HG03064 (cell line): ENCODE results near the gene STEAP3.

Experiments used
- ATAC-seq: cut with Tn5 transposase; IDR thresholded peaks from one replicate; pipeline ENCODE4 v1.9.1; 2021; ENCODE audit warnings: low read depth; ENCODE audit not compliant: unreplicated experiment

STEAP3 gene

DNA sequence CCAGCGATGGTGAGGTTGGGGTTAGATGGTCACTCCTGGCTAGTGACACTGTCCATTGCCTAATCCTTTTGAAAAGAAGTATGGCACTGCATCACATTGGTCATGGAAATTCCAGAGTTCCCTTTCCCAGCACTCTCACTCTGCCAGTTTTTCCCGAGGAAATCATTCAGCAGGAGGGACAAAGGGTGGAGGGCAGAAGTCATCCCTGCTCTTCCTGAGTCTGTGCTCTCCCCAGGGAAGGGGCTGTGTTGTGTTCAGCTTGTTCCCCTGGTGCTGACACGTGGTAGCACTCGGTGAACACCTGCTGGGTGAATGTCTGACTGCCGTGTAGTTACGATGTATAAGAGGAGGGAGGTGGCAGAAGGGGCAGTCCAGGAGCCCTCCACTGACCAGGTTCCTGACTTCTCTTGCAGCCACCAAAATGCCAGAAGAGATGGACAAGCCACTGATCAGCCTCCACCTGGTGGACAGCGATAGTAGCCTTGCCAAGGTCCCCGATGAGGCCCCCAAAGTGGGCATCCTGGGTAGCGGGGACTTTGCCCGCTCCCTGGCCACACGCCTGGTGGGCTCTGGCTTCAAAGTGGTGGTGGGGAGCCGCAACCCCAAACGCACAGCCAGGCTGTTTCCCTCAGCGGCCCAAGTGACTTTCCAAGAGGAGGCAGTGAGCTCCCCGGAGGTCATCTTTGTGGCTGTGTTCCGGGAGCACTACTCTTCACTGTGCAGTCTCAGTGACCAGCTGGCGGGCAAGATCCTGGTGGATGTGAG, 21.6 kb downstream of the STEAP3 start:
- no peak for ATAC-seq

DNA sequence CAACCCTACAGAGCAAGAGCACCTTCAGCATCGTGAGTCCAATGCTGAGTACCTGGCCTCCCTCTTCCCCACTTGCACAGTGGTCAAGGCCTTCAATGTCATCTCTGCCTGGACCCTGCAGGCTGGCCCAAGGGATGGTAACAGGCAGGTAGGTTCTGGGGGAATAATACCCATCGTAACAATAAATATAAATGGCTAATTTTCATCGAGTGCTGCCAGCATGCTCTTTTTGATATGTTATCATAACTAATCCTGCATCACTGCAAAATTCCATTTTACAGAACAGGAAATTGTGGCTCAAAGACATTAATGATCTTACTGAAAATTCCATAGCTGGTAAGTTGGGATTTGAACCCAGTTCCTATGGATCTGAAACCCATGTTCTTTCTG, 22.2 kb downstream of the STEAP3 start:
- no peak for ATAC-seq

DNA sequence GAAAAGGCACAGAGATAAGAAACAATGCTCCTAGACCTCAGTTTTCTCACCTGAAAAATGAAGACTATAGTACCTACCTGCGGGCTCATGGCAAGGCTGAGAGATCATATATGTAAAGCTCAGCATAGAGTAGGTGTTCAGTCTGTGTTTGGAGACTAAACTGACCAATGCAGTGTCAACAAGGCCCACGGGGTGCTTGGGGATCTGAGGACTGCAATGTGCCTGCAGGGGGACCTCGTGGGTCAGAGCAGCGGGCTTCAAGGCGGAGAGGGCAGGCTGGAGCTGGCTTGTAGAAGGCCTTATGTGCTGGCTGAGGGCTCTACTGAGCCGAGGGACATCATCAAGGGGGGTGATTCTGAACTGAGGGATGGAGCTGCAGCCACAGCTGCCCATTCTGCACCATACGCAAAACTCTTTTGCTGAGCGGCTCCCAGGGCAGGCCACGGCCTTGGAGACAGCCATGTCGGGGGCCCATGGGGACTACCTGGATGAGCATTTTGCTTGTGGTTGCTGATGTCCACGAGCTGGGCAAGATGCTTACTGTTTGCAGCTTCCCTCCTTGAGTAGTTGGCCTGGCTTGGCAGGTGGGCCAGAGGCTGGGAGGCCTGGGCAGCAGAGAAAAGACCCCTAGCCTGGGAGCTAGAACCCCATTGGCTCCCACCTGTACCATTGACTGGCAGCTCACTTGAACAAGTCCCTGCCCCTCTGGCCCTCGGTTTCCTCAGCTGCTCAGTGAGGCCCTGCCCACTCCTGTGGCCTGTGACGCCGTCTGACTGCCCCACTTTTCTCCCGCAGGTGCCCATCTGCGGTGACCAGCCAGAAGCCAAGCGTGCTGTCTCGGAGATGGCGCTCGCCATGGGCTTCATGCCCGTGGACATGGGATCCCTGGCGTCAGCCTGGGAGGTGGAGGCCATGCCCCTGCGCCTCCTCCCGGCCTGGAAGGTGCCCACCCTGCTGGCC, 23.5 kb downstream of the STEAP3 start:
- ATAC-seq = no peak

DNA sequence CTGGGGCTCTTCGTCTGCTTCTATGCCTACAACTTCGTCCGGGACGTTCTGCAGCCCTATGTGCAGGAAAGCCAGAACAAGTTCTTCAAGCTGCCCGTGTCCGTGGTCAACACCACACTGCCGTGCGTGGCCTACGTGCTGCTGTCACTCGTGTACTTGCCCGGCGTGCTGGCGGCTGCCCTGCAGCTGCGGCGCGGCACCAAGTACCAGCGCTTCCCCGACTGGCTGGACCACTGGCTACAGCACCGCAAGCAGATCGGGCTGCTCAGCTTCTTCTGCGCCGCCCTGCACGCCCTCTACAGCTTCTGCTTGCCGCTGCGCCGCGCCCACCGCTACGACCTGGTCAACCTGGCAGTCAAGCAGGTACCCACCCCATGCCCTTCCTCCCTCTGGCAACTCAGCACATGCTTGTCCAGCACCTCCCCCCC, 24.2 kb downstream of the STEAP3 start:
- no peak for ATAC-seq

- no peak for ATAC-seq
Observed at GRCh38 chr2:119248311-119248710, 24.7 kb downstream of the STEAP3 start.

GRCh38 chr2:119248751-119249150, 25.1 kb downstream of the STEAP3 start:
- no peak for ATAC-seq

DNA sequence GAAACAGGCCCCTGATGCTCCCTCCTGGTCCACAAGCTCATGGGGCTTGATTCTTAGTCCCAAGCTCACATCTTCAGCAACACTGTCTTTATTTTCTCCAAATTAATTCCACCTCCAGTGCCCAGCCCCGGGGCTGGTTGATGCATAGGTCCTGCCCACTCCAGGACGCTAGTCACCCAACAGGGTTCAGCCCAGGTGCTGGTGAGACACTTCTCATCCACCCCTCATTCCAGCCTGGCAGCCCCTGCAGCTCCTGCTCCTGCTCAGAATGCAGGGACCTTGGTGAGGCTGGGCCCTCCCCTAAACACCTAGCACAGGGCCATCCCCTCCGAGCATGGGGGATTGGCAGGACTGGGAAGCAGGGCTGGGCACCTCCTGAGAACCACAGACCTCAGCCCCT, 25.7 kb downstream of the STEAP3 start:
- no peak for ATAC-seq

DNA sequence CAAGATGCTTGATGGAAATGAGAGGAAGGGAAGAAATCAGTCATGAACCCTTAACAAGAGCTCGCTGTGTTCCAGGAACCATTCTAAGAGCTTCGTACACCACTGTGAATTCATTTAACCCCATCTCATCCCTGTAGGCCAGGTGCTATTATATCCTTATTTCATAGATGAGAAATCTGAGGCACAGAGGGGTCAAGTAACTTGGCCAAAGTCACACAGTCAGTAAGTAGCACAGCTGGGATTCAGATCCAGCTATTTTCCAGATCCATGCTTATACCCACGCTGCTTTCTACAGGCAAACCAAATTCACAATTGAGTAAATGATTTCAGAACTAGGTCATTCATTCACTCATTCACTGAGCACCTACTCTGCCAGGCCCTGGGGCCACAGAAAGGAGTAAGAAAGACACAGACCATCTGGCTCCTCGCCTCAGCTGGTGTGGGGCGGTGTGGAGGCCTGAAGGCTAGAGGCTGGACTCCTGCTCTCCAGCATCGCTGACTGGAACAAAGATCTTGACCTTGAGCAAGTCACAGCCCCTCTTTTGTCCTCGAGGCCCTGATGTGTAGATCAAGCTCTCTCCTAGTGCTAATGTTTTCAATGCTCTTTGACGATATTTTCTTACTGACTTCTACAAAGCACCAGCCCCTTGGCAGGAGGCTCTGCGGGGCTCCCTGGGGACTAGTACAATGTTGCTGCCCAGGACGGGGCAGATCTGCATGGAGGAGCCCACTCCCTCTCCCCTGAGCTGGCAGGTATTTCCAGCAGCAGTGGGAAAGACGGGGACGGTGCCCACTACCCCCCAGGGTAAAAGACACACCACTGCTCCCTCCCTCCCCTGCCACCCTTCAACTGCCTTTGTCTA, 26.5 kb downstream of the STEAP3 start:
- no peak for ATAC-seq

GRCh38 chr2:119250718-119251290, 27.2 kb downstream of the STEAP3 start:
- ATAC-seq = no peak

- ATAC-seq = no peak
Observed at GRCh38 chr2:119251652-119252051, 28.0 kb downstream of the STEAP3 start.

DNA sequence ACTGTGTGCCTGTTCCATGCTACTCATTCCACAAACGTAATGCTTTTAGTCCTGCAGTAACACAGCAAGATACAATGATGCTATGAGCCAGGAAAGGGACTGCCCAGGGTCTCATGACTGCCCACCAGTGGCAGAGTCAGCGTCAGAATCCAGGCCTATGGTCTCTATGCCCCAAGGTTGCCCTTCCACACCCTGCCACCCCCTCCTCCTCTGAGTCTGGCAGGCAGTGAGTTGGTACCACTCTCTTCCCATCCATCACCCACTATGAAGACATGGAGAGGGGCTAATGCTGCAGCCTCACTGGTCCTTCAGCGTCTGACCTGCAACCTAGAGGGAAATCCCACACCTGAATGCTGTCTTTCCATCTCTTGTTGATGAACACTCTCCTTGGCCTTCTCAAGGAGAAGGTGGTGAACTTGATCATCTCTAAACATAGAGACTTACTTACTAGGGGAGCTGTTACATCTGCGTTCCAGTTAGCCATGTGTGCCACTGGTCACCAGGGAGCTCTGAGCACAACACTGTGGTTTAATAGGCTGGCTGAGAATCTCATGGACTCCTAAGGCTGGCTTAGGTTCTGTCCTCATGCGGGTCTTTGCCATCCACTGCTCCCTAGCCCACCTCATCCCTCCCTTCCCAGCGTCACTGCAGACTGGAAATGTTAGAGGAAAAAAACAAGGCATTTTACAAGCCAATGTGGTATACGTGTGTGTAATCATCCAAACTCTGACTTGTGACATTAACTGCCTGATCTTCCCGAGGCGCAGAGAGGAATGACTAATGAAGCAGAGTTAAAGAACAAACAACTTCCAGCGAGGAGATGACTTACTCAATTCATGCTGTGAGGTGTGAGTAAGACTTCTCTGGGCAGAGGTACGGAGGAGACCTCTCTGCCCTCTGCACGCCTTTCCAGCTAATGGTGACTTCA, 28.8 kb downstream of the STEAP3 start:
- no peak for ATAC-seq

GRCh38 chr2:119253114-119253702, 29.6 kb downstream of the STEAP3 start:
- ATAC-seq = no peak

- no peak for ATAC-seq
Observed at GRCh38 chr2:119253760-119254600, 30.3 kb downstream of the STEAP3 start.

GRCh38 chr2:119254601-119255080, 31.0 kb downstream of the STEAP3 start:
- no peak for ATAC-seq

- ATAC-seq = no peak
Observed at GRCh38 chr2:119255760-119256581, 32.3 kb downstream of the STEAP3 start.

- no peak for ATAC-seq
Observed at GRCh38 chr2:119256582-119256921, 32.9 kb downstream of the STEAP3 start.

GRCh38 chr2:119257198-119257597, 33.6 kb downstream of the STEAP3 start:
- no peak for ATAC-seq
